Superior temporal gyrus (tissue), 1 donor: ENCODE measurements around the gene OR52D1.

Experiments used
- DNase-seq: peaks from one replicate; pipeline ENCODE4 v3.0.0-alpha.2; 2016; ENCODE audit errors: extremely low spot score

Gene OR52D1

GRCh38 chr11:5509803-5510202, 21.3 kb downstream of the OR52D1 start, which contains the start of gene UBQLN3:
UBQLN3 (minus strand) TSS chr11:5509957; CDS start chr11:5509558, 399 bp downstream.
- no peak for DNase-seq

- DNase-seq, result no peak
These were observed 26.4 kb downstream of the OR52D1 start for GRCh38 chr11:5514841-5515240.

- no peak for DNase-seq
These were observed 28.1 kb downstream of the OR52D1 start, which contains the start of gene UBQLNL for GRCh38 chr11:5516599-5516998. UBQLNL (minus strand) TSS chr11:5516699; CDS start chr11:5516441, 258 bp downstream.

- DNase-seq, result no peak
These were observed 33.1 kb downstream of the OR52D1 start for GRCh38 chr11:5521540-5521939.

- DNase-seq, result no peak
These were observed 33.8 kb downstream of the OR52D1 start for GRCh38 chr11:5522308-5522707.

GRCh38 chr11:5524756-5525155, 36.3 kb downstream of the OR52D1 start:
- DNase-seq, result no peak

GRCh38 chr11:5527716-5528115, 39.2 kb downstream of the OR52D1 start:
- no peak for DNase-seq

GRCh38 chr11:5528495-5528894, 40.0 kb downstream of the OR52D1 start:
- no peak for DNase-seq

GRCh38 chr11:5531053-5531831, 42.8 kb downstream of the OR52D1 start:
- no peak for DNase-seq

- DNase-seq, result no peak
These were observed 45.6 kb downstream of the OR52D1 start for GRCh38 chr11:5534046-5534445.

GRCh38 chr11:5536482-5536881, 48.0 kb downstream of the OR52D1 start:
- no peak for DNase-seq
